ENCODE results near the gene PPP3R2.

GRCh38 chr9:101601904-101602765 is 7.4 kb upstream of the PPP3R2 start:
- TF ChIP-seq CTCF (IDR thresholded peaks at IDR 0.05; ENCODE audit: insufficient read depth, low read length) (peak; percentile 48), REST (IDR thresholded peaks at IDR 0.05; ENCODE audit: insufficient replicate concordance, low read depth) (no peak)
